Breast epithelium (tissue), 3 donors: ENCODE measurements around the gene ZNF629.

Experiments used
- POLR2A ChIP-seq: fragments of 450-650 bp; IDR thresholded peaks from one replicate; pipeline ENCODE4 v1.6.1; 2016; ENCODE audit warnings: antibody characterized with exemption, mild to moderate bottlenecking, moderate library complexity
- POLR2AphosphoS5 ChIP-seq, 3 donors: sonication (generic); formaldehyde crosslinking; IDR thresholded peaks; one replicate each; pipeline ENCODE4 v1.6.1; 2017; ENCODE audit warnings: antibody characterized with exemption in 3 of 3
- TF ChIP-seq, protein P1 (sequence below), 3 donors: fragments of 450-650 bp; IDR thresholded peaks; one replicate each; pipeline ENCODE4 v1.5.1; 2016 to 2017; ENCODE audit warnings: antibody characterized with exemption in 3 of 3, mild to moderate bottlenecking in 3 of 3, moderate library complexity in 3 of 3

DNA sequence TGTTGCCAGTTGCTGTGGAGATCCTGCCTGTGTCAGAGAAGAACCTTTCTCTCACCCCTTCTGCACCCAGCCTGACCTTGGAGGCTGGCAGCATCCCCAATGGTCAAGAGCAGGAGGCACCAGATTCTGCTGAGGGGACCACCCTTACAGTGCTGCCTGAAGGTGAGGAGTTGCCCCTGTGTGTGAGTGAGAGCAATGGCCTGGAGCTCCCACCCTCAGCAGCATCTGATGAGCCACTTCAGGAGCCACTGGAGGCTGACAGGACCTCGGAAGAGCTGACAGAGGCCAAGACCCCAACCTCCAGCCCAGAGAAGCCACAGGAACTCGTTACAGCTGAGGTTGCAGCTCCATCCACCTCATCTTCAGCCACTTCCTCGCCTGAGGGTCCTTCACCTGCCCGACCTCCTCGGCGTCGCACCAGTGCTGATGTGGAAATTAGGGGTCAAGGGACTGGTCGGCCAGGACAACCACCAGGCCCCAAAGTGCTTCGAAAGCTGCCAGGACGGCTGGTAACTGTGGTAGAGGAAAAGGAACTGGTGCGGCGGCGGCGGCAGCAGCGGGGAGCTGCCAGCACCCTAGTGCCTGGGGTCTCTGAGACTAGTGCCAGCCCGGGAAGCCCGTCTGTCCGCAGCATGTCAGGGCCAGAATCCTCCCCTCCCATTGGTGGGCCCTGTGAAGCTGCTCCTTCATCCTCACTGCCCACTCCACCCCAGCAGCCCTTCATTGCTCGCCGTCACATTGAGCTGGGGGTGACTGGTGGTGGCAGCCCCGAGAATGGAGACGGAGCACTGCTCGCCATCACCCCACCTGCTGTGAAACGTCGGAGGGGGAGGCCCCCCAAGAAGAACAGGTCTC is 49.0 kb downstream of the ZNF629 start:
- TF ChIP-seq, protein P1, sequence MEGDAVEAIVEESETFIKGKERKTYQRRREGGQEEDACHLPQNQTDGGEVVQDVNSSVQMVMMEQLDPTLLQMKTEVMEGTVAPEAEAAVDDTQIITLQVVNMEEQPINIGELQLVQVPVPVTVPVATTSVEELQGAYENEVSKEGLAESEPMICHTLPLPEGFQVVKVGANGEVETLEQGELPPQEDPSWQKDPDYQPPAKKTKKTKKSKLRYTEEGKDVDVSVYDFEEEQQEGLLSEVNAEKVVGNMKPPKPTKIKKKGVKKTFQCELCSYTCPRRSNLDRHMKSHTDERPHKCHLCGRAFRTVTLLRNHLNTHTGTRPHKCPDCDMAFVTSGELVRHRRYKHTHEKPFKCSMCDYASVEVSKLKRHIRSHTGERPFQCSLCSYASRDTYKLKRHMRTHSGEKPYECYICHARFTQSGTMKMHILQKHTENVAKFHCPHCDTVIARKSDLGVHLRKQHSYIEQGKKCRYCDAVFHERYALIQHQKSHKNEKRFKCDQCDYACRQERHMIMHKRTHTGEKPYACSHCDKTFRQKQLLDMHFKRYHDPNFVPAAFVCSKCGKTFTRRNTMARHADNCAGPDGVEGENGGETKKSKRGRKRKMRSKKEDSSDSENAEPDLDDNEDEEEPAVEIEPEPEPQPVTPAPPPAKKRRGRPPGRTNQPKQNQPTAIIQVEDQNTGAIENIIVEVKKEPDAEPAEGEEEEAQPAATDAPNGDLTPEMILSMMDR (IDR thresholded peaks at IDR 0.05), result no peak
- TF ChIP-seq POLR2AphosphoS5 (IDR thresholded peaks at IDR 0.05) (no peak), POLR2A (no peak)
